IPS-NIHi7 (cell line): ENCODE data around the gene FAM78B.

Experiments
- DNase-seq: peaks from one replicate; pipeline ENCODE4 v3.0.0; 2012; ENCODE audit warnings: mixed read lengths; ENCODE audit errors: extremely low spot score

Gene FAM78B, protein sequence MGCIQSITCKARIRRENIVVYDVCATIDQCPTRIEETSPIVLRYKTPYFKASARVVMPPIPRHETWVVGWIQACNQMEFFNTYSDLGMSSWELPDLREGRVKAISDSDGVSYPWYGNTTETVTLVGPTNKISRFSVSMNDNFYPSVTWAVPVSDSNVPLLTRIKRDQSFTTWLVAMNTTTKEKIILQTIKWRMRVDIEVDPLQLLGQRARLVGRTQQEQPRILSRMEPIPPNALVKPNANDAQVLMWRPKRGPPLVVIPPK

DNA sequence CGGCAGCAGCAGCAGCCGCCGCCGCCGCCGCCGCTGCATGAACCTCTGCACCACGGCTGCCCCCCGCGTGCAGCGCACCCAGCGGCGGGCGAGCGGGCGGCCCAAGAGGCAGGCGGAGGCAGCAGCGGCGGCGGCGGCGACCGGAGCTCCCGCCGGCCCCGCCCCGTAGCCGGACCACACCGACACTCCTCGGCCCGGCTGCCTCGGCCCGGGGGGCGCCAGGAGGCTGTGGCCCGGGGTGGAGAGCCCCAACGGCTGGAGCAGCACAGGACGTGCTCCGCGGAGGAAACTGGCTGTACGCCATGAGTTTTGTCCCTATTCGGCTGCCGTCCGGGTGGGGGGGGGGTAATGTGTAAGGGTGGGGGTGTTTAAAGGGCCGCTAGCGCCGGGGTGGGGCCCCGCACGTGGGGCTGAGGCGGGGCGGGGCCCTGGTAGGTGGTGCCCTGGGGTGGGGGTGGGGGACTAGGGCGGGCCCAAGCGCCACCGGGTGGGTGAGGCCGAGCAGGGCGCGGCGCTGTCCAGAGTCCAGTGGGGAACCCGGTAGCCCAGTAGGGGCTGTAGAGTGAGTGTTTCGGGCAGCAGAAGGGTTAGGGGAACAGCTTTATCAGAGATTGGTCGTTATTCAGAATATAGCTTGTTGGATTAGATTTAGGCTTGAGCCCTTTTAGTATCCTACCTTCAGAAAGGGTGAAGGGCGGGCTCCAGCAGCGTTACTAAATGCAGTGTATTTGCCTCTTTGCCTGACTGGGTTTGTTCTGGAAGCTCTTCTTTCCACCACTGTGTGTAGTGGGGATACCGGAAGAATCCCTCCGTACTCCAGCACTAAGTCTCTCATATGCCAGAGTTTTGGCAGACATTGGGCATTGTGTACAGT lies at the start of gene FAM78B:
Gene FAM78B, minus strand, starts transcription at position 304 of the 874 bp plus-strand sequence. CDS start 753 bp downstream, outside the sequence.
- DNase-seq = peak; percentile 82

DNA sequence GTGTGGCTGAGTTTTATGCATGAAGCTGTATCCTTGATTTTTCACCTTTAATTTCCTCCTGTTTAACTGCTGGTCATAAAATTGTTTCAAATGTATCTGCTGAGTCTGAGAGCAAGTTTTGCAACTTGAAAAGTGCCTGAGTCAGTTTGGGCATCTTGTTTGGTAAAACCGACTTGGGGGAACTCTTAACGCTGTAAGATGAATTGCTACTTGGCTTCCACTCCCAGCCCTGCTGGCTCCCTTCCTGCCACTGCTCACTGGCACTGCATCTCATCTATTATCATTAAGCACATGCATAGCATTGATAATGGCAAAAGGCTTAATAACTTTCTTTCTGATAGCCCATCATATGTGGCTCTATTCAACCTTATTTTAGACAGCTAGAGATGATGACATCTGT lies 35.7 kb upstream of the FAM78B start:
- no peak for DNase-seq

DNA sequence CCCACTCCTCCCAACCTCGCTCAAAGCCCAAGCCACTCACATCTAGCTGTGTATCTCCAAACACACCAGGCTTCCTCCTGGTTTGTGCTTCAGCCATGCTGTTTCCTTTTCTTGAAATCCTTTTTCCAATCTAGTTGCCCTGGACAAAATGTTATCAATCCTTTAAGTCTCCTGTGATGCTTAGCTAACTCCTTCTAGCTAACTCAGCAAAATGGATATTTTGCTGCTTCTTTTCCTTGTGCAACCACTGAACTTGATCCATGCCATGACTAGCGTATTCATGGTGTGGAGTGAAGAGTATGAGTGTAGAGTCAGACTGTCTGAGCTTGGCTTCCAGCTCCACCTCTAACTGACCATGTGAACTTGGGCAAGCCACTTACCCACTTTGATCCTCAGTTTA lies 33.9 kb upstream of the FAM78B start:
- DNase-seq = no peak

DNA sequence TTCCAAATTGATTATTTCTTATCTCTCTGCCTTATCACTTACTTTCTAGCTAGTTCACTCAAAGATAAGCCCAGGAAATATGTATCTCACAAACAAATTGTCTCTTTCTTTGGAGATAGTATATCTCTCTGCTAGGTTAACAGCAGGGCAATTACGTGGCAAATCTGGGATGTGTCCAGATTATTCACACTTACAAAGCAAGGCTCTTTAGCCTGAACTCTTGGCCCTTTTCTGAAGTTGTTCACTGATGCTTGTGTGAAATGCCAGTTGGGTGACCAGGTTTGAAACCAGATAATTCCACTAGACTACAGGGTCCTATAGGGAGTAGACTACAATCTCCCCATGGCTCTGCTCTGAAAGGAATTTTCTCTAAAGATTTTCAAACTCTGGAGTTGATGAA lies 30.8 kb upstream of the FAM78B start:
- DNase-seq = no peak

DNA sequence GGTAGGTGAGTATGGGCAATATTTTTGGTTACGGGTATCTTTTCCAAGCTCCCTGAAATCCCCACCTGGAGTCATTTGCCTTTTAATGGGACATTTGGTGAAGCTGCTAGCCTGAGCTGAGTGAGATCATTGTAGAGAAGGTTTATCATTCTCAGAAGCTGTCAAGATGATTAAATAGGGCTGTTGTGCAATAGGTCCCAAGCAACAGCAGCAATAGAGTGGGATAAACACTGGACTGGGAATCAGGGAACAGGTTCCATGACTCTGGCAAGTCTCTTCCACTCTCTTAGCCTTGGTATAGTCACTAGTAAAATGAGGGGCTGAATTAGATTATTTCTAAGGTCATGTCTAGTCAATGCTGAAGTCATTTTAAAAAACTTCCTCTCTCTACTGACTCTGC lies 30.3 kb upstream of the FAM78B start:
- DNase-seq = no peak

DNA sequence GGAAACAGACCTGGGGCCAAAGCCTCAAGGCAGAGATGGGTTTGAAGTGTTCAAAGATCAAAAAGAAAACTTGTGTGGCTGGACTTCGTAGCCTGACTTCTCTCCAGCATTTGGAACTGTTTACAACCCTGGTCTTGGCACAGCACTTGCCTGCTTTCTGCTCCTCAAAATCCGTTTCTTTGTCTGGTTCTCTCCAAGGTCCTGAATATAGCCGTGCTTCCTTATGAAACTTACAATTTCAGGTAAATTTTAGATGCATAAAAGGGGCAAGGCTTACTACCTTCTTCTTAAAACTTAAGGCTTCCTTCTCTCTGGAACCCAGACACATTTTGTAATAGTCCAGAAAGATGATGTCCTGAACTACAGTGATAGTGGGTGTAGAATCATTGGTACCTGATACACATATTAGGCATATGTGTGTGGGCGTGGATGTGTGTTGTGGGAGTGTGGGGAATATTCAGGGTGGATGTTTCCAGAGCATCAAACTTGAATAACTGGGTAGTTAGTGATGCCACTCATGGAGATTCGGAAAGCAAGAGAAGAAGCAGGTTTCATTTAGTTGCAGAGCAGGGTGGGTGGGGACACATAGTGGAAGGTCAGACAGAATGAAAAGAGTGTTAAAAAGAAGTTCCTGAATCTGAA lies 26.4 kb upstream of the FAM78B start:
- no peak for DNase-seq

DNA sequence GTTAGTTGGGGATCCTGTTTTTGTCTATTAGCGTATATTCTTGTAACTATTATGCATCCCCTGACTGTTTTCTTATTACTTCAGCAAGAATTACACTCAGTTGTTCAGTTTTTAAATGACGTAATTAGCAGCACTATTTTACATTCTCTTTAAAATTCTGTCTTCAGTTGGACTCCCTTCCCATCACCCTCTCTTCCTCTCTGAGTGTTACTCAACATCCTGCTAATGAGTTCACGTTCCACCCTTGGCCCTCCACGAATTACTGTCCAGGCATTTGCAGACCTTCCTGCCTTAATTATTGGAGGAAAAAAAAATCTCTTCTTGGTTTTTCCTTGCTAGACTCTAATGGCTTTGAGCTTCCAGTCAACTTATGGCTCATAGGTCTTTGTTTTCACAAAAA lies 23.6 kb upstream of the FAM78B start:
- DNase-seq = no peak

DNA sequence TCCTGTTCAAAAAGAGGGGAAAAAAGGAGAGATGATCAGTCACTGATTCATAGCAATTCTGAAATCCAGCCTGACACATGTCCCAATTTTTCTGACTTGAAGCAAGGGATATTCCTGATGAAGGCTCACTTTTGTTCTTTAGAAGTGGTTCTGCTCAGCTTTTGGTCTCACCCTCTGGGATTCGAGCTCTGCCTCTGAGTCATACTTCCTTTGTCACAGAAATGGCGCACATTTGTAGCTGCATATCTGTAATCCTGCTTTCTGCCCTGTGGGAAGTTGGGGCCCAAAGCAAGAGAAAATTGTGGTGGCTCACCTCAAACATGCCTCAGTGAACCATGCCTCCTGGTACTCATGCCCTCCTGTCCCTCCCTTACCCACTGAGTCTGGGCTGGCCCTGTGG lies 22.3 kb upstream of the FAM78B start:
- no peak for DNase-seq

DNA sequence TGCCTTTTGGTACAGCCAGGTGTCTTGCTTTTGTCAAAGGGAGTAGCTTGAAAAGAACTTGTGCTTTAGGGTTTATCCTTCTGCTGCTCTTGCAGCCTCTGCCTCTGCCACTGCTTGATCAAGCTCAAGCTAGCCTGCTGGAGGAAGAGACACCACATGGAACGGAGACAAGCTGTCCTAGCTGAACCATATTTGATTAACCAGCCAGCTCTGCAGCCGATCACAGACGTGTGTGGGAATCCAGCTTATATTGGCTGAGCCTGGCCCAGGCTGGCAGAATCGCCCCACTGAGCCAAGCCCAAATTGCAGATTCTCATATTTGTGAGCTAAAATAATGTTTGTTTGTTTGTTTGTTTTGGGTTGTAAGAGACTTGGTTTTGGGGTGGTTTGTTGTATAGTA lies 18.7 kb upstream of the FAM78B start:
- DNase-seq = no peak

DNA sequence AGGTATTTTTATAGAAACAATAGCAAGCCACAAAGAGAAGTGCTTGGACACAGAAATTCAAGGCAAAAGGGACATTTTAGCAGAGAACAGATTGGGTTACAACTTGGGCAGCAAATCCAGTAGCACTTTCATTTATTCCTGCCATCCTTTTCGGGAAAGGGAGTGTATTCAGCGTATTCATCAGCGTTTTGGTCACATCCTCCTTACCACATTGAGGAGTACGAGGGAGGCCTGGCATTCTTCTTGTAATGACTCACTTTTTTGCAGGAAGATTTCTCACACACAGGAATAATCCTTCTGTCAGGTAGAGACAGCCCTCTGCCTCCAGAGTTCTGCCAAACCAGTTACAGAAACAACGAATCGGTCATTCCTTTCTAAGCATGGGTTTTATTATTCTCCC lies 18.1 kb upstream of the FAM78B start:
- peak; percentile 24 for DNase-seq

DNA sequence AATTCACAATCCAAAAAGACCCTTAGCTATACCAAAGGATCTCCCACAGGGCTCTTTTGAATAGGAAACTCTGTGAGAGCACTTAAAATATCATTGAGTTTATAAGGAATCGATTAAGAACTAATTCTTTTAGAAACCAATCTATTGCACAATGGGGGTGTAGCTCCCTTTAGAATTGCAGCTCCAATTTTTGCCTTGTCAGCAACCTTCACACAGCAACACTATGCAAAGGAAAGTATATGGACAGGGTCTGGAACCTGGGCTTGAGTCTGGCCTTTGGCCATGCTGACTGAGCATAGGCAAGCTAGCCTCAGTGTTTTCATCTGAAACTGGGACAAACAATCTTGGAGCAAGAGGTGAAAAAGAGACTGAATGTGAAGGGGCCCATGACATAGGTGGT lies 17.2 kb upstream of the FAM78B start:
- DNase-seq = no peak

DNA sequence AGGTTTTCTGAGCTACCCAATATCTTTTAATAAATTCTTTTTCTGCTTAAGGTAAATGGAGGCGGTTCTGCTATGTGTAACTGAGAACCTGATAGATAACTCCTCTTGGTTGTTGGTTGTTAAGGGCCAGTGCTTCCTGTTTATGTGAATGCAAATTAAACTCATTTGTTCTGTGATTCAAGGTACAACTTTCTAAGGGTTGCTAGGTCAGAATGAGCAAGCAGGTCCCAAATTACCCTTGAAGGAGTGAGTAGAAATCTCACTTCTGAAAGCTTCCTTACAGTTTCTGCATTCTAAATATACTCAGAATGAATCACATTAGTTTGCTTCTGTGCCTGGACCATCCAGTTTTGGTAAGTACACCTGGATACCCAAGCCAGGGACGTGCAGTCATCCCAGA lies 15.5 kb upstream of the FAM78B start:
- DNase-seq = no peak

DNA sequence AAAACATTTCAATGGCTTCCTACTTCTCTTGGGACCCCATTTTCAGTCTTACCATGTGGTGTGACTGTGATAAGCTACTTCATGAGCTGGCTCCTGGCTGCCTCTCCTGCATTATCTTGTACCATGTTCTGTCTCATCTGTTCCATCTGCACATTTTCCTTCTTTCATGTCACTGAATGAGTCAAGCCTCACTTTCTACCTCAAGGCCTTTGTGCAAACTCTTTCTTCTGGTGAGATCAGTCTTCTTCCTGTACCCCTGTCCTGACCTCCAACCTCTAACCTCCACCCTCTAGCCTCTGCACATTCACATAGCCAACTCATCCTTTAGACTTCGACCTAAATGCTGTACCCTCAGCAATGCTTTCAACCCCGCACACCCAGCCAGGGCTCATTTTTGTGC lies 9.6 kb upstream of the FAM78B start:
- DNase-seq = no peak

DNA sequence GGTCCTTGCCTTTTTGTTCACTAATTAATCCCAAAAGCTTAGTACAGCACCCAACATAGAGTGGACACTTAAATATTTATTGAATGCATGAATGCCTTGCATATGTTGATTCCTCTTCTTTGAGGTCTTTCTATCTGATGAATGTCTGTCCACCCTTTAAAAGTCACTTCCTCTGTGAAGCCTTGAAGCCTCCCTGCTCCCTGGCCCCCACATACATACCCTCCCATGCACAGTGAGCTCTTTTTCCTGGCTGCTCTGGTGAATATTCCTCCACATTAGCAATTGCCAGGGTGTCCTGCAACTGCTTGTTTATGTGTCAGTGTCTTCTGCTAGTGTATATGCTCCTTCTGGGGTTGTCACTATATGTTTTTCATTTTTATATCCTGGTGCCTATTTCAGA lies 8.2 kb upstream of the FAM78B start:
- no peak for DNase-seq

DNA sequence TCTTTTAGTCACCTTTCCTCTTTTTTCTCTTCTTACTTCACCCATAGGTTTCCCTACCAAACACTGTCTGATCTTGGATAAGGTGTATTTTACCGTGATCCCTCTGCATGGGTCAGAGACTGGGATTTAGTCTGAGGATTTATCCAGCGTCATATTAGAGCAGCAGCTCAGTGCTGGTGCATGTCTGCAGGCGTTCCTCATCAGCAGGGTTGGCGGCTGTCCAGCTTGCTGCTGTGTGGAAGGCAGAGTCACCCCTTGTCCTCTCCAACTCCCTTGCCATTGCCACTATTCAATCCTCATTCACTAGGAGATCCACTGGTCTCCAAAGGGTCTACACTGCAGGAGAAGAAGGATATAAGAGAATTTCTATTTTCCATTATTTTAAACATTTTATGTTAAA lies 7.3 kb upstream of the FAM78B start:
- DNase-seq = no peak

DNA sequence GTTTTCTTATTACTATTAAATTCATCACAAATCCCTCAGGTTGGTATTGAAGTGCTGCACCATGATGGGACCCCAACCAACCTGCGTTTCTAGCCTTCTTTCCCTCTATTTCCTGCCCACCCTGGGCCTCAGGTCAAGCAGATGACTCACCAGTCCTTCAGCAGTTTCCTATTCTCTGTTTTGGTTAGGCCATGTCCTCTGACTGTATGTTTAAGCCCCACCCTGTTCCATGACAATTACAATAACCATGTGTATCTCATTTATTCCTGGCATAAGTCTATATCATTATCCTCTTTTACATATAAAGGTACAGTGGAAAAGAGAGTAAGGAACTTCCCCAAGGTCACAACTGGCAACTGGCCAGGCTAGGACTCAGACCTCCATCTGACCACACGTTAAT lies 5.3 kb upstream of the FAM78B start:
- no peak for DNase-seq

DNA sequence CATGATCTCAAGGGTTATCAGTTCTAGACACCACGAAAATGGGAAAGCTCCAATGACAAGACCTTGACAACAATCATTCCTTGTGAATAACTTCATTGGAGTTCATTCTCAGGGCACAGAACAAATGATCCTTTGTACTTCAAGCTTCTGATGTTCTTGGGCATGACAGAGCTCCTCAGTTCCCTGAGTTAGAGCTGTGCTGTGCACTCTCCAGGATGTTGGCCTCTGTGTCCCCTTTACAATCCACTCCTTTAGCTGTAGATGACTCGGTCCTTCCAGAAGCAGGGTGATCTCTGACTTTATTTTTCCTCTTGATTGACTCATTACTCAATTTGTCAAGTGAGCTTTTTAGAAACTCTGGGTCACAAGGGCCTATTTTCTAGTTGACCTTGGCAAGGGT lies 3.9 kb upstream of the FAM78B start:
- DNase-seq = no peak

DNA sequence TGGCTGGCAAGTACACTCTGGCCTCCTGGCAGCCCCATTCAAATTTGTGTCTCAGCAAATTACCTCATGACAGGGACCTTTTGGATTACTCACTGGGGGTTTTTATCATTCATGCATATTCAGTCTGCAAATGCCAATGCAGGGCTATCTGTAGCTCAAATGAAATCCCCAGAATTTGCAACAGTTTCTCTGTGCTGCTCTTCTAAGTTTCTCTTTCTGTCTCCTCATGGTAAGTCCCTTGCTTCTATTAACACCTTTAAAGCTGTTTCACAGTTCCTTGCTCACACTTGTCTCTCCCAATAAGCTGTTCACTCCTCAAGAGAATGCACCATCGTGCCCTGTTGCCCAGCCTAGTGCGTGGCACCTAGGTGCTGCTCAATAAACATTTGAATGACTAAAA lies 3.3 kb upstream of the FAM78B start:
- DNase-seq = no peak

DNA sequence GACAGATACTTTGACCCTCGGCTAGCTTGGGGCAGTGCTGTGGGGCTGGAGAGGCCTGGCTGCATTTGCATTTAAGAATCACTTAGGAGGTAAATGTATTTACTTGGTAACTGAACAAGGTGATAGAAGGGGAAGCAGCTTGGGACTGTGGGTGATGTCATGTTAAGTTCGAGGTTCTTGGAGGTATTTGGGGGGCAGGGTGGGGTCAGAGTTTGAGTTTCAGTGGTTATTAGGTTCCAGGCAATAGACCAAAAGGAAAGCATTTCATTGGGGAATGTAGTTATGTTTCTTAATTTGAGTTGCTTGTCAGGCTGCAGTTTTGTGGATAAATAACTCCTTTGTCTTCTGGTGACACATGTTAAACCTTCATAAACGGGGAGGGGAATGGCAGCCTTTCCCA lies 2.4 kb upstream of the FAM78B start:
- DNase-seq = no peak

DNA sequence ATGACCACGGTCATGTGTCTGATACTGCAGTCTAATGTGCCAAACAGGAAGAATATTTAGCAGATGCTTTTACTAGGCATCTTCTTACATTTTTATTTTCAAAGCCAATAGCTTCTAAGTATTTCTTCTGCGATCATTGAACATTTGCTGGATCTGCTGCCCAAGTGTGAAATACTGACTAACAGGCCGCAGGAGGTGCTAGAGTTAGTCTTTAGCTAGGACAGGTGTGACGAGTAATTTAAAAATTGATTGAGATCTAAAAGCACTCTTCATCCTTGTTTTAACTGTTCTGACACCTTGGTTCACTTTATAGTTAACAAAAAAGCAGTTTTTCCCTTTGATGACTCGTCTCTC lies 748 bp upstream of the FAM78B start:
- DNase-seq = no peak

DNA sequence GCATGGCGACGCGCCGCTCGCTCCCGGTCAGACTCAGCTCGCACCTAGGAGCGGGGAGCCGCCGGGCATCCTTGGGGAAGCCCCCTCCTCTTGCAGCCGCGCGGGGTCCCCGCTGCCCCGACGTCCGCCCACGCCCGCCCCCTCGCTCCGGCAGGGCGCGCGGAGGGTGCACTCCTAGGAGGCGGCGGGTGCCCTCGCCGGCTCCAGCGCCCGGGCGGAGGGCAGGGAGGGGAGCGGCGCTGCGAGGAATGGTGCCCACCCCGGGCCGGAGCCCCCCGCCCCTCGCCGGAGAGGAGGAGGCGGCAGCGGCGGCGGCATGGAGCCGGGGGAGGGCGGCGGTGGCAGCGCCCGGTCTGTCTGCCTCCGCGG lies 488 bp downstream of the FAM78B start:
- no peak for DNase-seq

DNA sequence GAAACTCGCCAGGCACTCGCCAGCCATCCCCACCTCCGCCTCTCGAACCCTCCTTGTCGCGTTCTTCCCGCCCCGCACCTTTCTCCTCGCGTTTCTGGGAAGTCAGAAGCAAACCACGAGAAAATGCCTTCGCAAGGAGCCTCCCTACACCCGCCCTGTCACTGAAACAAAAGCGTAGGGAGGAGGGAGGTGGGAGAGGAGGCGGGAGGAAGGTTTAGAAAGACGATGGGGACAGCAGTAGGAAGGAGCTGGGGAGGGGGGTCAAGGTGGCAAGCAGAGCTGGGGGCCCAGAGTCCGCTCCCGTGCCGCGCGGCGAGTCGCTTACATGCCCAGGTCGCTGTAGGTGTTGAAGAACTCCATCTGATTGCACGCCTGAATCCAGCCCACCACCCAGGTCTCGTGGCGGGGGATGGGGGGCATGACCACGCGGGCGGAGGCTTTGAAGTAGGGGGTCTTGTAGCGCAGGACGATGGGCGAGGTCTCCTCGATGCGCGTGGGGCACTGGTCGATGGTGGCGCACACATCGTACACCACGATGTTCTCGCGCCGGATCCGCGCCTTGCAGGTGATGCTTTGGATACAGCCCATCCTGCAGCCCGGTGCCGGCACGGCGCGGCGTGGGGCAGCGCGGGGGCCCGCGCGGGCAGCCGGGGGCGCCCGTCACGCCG lies 1.0 kb downstream of the FAM78B start:
- DNase-seq = peak; percentile 38
